Breast epithelium (tissue), 4 donors: Measurements from ENCODE around the gene ADGRG4. TPM values are rescaled to one million over a fixed set of nuclear protein-coding genes. Genes with fewer than 3 reads are reported as not detected.

Experiments
- DNase-seq, 2 donors: peaks; one replicate each; pipeline ENCODE4 v3.0.0-alpha.2; 2019; ENCODE audit warnings: low spot score in 2 of 2
- H3K27ac ChIP-seq, 2 donors: fragments of 200-600 bp; sonication (generic) in 1 of 2; one replicate each; pipeline ENCODE4 v1.5.1; 2016 to 2019; ENCODE audit warnings: mild to moderate bottlenecking in 1 of 2
- H3K27me3 ChIP-seq, 2 donors: fragments of 200-600 bp; sonication (generic) in 1 of 2; one replicate each; pipeline versions ENCODE4 v1.5.1 to v1.6.0; 2017 to 2019; ENCODE audit warnings: control low read depth in 1 of 2, mild to moderate bottlenecking in 1 of 2
- H3K36me3 ChIP-seq: fragments of 200-600 bp; one replicate; pipeline ENCODE4 v1.5.1; 2019
- H3K4me1 ChIP-seq, 2 donors: fragments of 200-600 bp; sonication (generic); one replicate each; pipeline ENCODE4 v1.5.1; 2016 to 2019; ENCODE audit warnings: control low read depth in 1 of 2
- H3K4me3 ChIP-seq, 3 donors: fragments of 200-600 bp; sonication (generic); 1 replicate in 2 of 3; 2 replicates in 1 of 3; pipeline ENCODE4 v1.5.1; 2016 to 2019; ENCODE audit warnings: mild to moderate bottlenecking in 3 of 3, moderate library complexity in 2 of 3
- H3K9me3 ChIP-seq, 2 donors: fragments of 200-600 bp; sonication (generic) in 1 of 2; one replicate each; pipeline ENCODE4 v1.5.1; 2016 to 2019; ENCODE audit warnings: control low read depth in 1 of 2
- CTCF ChIP-seq, 3 donors: fragments of 450-650 bp; IDR thresholded peaks; one replicate each; pipeline ENCODE4 v1.5.1; 2016 to 2017; ENCODE audit warnings: antibody characterized with exemption in 3 of 3, mild to moderate bottlenecking in 3 of 3, moderate library complexity in 3 of 3
- POLR2A ChIP-seq: fragments of 450-650 bp; IDR thresholded peaks from one replicate; pipeline ENCODE4 v1.6.1; 2016; ENCODE audit warnings: antibody characterized with exemption, mild to moderate bottlenecking, moderate library complexity
- POLR2AphosphoS5 ChIP-seq, 3 donors: sonication (generic); formaldehyde crosslinking; IDR thresholded peaks; one replicate each; pipeline ENCODE4 v1.6.1; 2017; ENCODE audit warnings: antibody characterized with exemption in 3 of 3
- intact Hi-C: fragments of 100-400 bp; cut with DNase I; formaldehyde crosslinking; loops from one replicate; pipeline ENCODE4 v1.15.1; 2023; ENCODE audit warnings: low total_unique reads
- total RNA-seq, 3 donors: library from RNA; depleted of rRNA; stranded (reverse); fragments of >200 nt; gene quantifications; one replicate each; pipeline ENCODE4 v1.1.0, GENCODE V29; 2016

Gene ADGRG4
- total RNA-seq, 3 donors from 2014 or later, result under 0.01 to 0.16 (median under 0.01) TPM

- DNase-seq, result no peak
- intact Hi-C loops, result no loop called here
- Histone ChIP-seq H3K4me1 (no peaks in the 10 kb centered on the region), H3K27me3 (peaks cover 0 to 17% of the 10 kb centered on the region in 2 donors), H3K36me3 (no peaks in the 10 kb centered on the region), H3K4me3 (no peak overlapping the region), H3K9me3 (no peaks in the 10 kb centered on the region), H3K27ac (no peak overlapping the region)
- TF ChIP-seq POLR2AphosphoS5 (IDR thresholded peaks at IDR 0.05), result no peak
- TF ChIP-seq POLR2A, result no peak
- no peak for TF ChIP-seq CTCF (IDR thresholded peaks at IDR 0.05)
Measured at GRCh38 chrX:136318895-136319597, 18.3 kb downstream of the ADGRG4 start.

DNA sequence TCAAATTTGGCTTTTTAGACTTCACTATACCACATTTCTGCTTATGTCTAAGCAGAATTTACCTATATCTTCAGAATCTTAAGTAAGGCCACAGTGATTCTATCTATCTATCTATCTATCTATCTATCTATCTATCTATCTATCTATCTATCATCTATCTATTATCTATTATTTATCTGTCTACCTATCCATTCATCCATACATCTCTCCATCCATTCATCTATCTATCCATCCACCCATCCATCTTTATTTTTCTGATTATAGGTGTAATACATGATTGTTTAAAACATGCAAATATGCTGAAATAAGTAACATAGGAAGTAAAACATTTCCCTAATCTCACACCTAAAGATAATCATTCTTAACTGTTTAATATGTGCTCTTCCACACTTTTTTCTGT is 18.8 kb downstream of the ADGRG4 start:
- H3K9me3 ChIP-seq, result no peaks in the 10 kb centered on the region
- intact Hi-C loops, result no loop called here
- no peak overlapping the region for H3K4me3 ChIP-seq
- H3K36me3 ChIP-seq, result no peaks in the 10 kb centered on the region
- TF ChIP-seq CTCF (IDR thresholded peaks at IDR 0.05) (no peak), POLR2A (no peak), POLR2AphosphoS5 (IDR thresholded peaks at IDR 0.05) (no peak)
- H3K27ac ChIP-seq, result no peak overlapping the region
- H3K4me1 ChIP-seq, result no peaks in the 10 kb centered on the region
- DNase-seq, result no peak
- H3K27me3 ChIP-seq, result peaks cover 0 to 17% of the 10 kb centered on the region in 2 donors

GRCh38 chrX:136321532-136321931 is 20.8 kb downstream of the ADGRG4 start:
- intact Hi-C loops, result no loop called here
- DNase-seq, result no peak
- H3K27ac ChIP-seq, result no peak overlapping the region
- H3K27me3 ChIP-seq, result peaks cover 0 to 10% of the 10 kb centered on the region in 2 donors
- no peaks in the 10 kb centered on the region for H3K9me3 ChIP-seq
- no peak for TF ChIP-seq POLR2A
- no peak for TF ChIP-seq POLR2AphosphoS5 (IDR thresholded peaks at IDR 0.05)
- no peak for TF ChIP-seq CTCF (IDR thresholded peaks at IDR 0.05)
- H3K4me1 ChIP-seq, result no peaks in the 10 kb centered on the region
- no peak overlapping the region for H3K4me3 ChIP-seq
- H3K36me3 ChIP-seq, result no peaks in the 10 kb centered on the region

GRCh38 chrX:136322064-136322463 is 21.3 kb downstream of the ADGRG4 start:
- Histone ChIP-seq H3K4me1 (no peaks in the 10 kb centered on the region), H3K4me3 (no peak overlapping the region), H3K9me3 (no peaks in the 10 kb centered on the region), H3K27ac (no peak overlapping the region), H3K27me3 (peaks cover 0 to 10% of the 10 kb centered on the region in 2 donors), H3K36me3 (no peaks in the 10 kb centered on the region)
- intact Hi-C loops, result no loop called here
- TF ChIP-seq CTCF (IDR thresholded peaks at IDR 0.05) (no peak), POLR2A (no peak), POLR2AphosphoS5 (IDR thresholded peaks at IDR 0.05) (no peak)
- DNase-seq, result no peak

DNA sequence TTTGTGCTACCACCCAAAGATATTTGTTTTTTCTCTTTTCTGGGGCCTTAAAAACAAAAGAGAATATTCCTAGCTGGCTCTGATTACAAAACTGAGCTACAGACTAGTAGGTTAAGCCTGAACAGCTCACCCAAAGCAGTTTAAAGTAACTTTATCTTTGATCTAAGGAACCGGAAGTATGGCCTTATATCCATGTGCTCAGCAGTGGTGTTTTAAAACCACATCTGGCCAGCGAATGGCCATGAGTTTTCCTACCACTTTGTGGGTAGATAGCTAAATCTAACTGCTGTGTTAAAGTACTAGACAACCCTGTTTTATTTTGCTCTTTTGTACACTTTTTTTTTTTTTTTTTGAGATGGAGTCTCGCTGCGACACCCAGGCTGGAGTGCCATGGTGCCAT is 24.6 kb downstream of the ADGRG4 start:
- H3K27me3 ChIP-seq, result peaks cover 0 to 12% of the 10 kb centered on the region in 2 donors
- H3K9me3 ChIP-seq, result no peaks in the 10 kb centered on the region
- H3K36me3 ChIP-seq, result no peaks in the 10 kb centered on the region
- intact Hi-C loops, result no loop called here
- DNase-seq, result no peak
- H3K27ac ChIP-seq, result no peak overlapping the region
- TF ChIP-seq CTCF (IDR thresholded peaks at IDR 0.05), result no peak
- H3K4me1 ChIP-seq, result no peaks in the 10 kb centered on the region
- H3K4me3 ChIP-seq, result no peak overlapping the region
